Breast epithelium (tissue), 4 donors: ENCODE results near the gene DTNB. TPM values are rescaled to one million over a fixed set of nuclear protein-coding genes. Genes with fewer than 3 reads are reported as not detected.

Source experiments
- DNase-seq, 2 donors: peaks; one replicate each; pipeline ENCODE4 v3.0.0-alpha.2; 2019; ENCODE audit warnings: low spot score in 2 of 2
- H3K27ac ChIP-seq, 2 donors: fragments of 200-600 bp; sonication (generic) in 1 of 2; one replicate each; pipeline ENCODE4 v1.5.1; 2016 to 2019; ENCODE audit warnings: mild to moderate bottlenecking in 1 of 2
- H3K27me3 ChIP-seq, 2 donors: fragments of 200-600 bp; sonication (generic) in 1 of 2; one replicate each; pipeline versions ENCODE4 v1.5.1 to v1.6.0; 2017 to 2019; ENCODE audit warnings: control low read depth in 1 of 2, mild to moderate bottlenecking in 1 of 2
- H3K36me3 ChIP-seq: fragments of 200-600 bp; one replicate; pipeline ENCODE4 v1.5.1; 2019
- H3K4me1 ChIP-seq, 2 donors: fragments of 200-600 bp; sonication (generic); one replicate each; pipeline ENCODE4 v1.5.1; 2016 to 2019; ENCODE audit warnings: control low read depth in 1 of 2
- H3K4me3 ChIP-seq, 3 donors: fragments of 200-600 bp; sonication (generic); 1 replicate in 2 of 3; 2 replicates in 1 of 3; pipeline ENCODE4 v1.5.1; 2016 to 2019; ENCODE audit warnings: mild to moderate bottlenecking in 3 of 3, moderate library complexity in 2 of 3
- H3K9me3 ChIP-seq, 2 donors: fragments of 200-600 bp; sonication (generic) in 1 of 2; one replicate each; pipeline ENCODE4 v1.5.1; 2016 to 2019; ENCODE audit warnings: control low read depth in 1 of 2
- POLR2A ChIP-seq: fragments of 450-650 bp; IDR thresholded peaks from one replicate; pipeline ENCODE4 v1.6.1; 2016; ENCODE audit warnings: antibody characterized with exemption, mild to moderate bottlenecking, moderate library complexity
- POLR2AphosphoS5 ChIP-seq, 3 donors: sonication (generic); formaldehyde crosslinking; IDR thresholded peaks; one replicate each; pipeline ENCODE4 v1.6.1; 2017; ENCODE audit warnings: antibody characterized with exemption in 3 of 3
- intact Hi-C: fragments of 100-400 bp; cut with DNase I; formaldehyde crosslinking; loops from one replicate; pipeline ENCODE4 v1.15.1; 2023; ENCODE audit warnings: low total_unique reads
- total RNA-seq, 3 donors: library from RNA; depleted of rRNA; stranded (reverse); fragments of >200 nt; gene quantifications; one replicate each; pipeline ENCODE4 v1.1.0, GENCODE V29; 2016
- TF ChIP-seq, protein P1 (sequence below), 3 donors: fragments of 450-650 bp; IDR thresholded peaks; one replicate each; pipeline ENCODE4 v1.5.1; 2016 to 2017; ENCODE audit warnings: antibody characterized with exemption in 3 of 3, mild to moderate bottlenecking in 3 of 3, moderate library complexity in 3 of 3

DTNB gene
- total RNA-seq, 3 donors from 2014 or later, result 7.8 to 63.4 (median 44.9) TPM

DNA sequence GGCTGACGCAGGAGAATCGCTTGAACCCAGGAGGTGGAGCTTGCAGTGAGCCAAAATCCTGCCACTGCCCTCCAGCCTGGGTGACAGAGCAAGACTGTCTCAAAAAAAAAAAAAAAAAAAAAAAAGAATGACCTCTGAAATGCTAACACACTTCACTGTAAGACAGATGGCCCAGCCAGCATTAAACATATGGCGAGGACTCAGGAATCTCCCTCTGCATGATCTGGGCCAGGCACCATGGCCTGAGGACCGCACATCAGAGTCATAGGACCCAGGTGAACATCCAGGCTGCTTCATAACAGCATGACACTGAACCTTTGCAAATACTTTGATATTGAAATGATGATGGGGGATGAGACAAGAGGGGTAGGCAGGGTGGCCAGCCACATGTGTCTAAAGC, 275.6 kb downstream of the DTNB start:
- Histone ChIP-seq H3K36me3 (no peaks in the 10 kb centered on the region), H3K9me3 (no peaks in the 10 kb centered on the region), H3K27ac (no peak overlapping the region), H3K4me1 (no peaks in the 10 kb centered on the region), H3K4me3 (no peak overlapping the region), H3K27me3 (no peaks in the 10 kb centered on the region)
- intact Hi-C loops, result no loop called here
- TF ChIP-seq POLR2A (no peak), POLR2AphosphoS5 (IDR thresholded peaks at IDR 0.05) (no peak)
- TF ChIP-seq, protein P1, sequence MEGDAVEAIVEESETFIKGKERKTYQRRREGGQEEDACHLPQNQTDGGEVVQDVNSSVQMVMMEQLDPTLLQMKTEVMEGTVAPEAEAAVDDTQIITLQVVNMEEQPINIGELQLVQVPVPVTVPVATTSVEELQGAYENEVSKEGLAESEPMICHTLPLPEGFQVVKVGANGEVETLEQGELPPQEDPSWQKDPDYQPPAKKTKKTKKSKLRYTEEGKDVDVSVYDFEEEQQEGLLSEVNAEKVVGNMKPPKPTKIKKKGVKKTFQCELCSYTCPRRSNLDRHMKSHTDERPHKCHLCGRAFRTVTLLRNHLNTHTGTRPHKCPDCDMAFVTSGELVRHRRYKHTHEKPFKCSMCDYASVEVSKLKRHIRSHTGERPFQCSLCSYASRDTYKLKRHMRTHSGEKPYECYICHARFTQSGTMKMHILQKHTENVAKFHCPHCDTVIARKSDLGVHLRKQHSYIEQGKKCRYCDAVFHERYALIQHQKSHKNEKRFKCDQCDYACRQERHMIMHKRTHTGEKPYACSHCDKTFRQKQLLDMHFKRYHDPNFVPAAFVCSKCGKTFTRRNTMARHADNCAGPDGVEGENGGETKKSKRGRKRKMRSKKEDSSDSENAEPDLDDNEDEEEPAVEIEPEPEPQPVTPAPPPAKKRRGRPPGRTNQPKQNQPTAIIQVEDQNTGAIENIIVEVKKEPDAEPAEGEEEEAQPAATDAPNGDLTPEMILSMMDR (IDR thresholded peaks at IDR 0.05), result no peak
- DNase-seq, result no peak

DNA sequence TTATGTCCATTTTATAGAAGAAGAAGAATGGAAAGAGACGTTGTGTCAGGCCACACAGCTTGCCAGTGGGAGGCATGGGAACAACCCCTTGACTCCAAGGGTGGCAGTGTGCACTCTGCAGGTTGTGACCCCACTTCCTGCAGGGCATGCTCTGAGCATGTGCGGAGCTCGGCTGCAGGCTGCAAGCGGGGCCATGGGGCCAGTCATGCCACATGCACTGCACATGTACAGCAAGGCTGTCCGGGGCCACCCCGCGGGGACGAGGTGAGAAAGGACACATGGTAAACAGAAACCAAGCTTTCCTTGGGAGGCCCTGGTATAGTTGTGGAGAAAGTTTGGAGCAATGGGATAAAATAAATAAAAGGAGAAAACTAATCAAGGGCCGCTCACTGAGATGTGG, 284.2 kb downstream of the DTNB start:
- no peak for DNase-seq

DNA sequence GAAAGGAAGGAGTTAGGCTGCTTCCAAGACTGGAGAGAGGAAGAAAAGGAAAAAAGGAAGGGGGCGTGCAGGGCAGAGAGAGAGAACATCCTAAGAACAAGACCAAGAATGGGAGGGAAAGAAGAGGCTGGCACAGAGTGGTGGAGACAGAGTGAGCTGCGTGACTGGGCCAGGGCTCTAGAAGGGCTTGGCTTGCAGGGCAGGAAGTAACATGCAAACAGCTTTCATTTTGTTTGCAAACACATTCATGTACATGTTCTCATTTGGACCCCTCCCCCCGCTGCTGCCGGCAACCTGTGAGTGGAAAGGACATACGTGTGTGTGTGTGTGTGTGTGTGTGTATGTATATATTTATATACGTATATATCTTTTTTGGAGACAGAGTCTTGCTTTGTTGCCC, 284.9 kb downstream of the DTNB start:
- intact Hi-C loops, result no loop called here
- Histone ChIP-seq H3K27me3 (no peaks in the 10 kb centered on the region), H3K4me1 (no peaks in the 10 kb centered on the region), H3K36me3 (no peaks in the 10 kb centered on the region), H3K27ac (no peak overlapping the region), H3K4me3 (no peak overlapping the region), H3K9me3 (no peaks in the 10 kb centered on the region)
- TF ChIP-seq POLR2A, result no peak
- TF ChIP-seq POLR2AphosphoS5 (IDR thresholded peaks at IDR 0.05), result no peak
- TF ChIP-seq, protein P1 (IDR thresholded peaks at IDR 0.05), result no peak
- no peak for DNase-seq

More for the DNA sequence above, 284.2 kb downstream of the DTNB start:
- intact Hi-C loops, result no loop called here
- no peaks in the 10 kb centered on the region for H3K27me3 ChIP-seq
- TF ChIP-seq, protein P1 (IDR thresholded peaks at IDR 0.05), result no peak
- TF ChIP-seq POLR2A (no peak), POLR2AphosphoS5 (IDR thresholded peaks at IDR 0.05) (no peak)
- no peak overlapping the region for H3K4me3 ChIP-seq
- no peaks in the 10 kb centered on the region for H3K9me3 ChIP-seq
- H3K27ac ChIP-seq, result no peak overlapping the region
- no peaks in the 10 kb centered on the region for H3K36me3 ChIP-seq
- H3K4me1 ChIP-seq, result no peaks in the 10 kb centered on the region

DNA sequence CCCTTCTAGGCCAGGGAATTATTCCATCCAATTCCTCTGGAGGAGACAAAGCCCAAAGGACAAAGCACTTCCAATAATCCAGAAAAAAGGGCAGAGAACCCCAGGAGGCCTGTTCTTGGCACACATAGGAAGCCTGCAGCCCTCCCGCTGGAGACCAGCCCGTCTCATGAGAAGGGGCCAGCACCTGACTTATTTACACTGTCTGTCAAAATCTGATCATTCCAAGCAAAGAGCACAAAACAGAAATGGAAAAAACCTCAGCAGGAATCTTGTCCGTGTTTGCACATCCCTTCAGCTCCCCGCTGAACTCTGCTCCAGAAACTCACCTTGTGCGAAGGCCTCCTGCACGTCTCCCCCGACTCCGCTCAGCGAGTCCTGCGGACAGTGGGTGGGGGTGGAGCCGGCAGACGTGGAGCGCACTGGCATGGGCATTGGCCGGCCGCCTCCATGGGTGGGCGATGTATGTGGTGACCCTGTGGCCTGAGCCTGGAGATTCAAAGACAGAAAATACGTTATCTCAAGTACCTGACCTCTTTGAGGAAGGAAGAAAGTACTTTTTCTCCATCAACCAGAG, 285.4 kb downstream of the DTNB start:
- no peak overlapping the region for H3K4me3 ChIP-seq
- no peaks in the 10 kb centered on the region for H3K9me3 ChIP-seq
- no peak for TF ChIP-seq POLR2A
- no peak for TF ChIP-seq POLR2AphosphoS5 (IDR thresholded peaks at IDR 0.05)
- TF ChIP-seq, protein P1 (IDR thresholded peaks at IDR 0.05), result no peak
- H3K4me1 ChIP-seq, result no peaks in the 10 kb centered on the region
- intact Hi-C loops, result no loop called here
- no peak overlapping the region for H3K27ac ChIP-seq
- no peaks in the 10 kb centered on the region for H3K36me3 ChIP-seq
- DNase-seq, result no peak
- H3K27me3 ChIP-seq, result no peaks in the 10 kb centered on the region

DNA sequence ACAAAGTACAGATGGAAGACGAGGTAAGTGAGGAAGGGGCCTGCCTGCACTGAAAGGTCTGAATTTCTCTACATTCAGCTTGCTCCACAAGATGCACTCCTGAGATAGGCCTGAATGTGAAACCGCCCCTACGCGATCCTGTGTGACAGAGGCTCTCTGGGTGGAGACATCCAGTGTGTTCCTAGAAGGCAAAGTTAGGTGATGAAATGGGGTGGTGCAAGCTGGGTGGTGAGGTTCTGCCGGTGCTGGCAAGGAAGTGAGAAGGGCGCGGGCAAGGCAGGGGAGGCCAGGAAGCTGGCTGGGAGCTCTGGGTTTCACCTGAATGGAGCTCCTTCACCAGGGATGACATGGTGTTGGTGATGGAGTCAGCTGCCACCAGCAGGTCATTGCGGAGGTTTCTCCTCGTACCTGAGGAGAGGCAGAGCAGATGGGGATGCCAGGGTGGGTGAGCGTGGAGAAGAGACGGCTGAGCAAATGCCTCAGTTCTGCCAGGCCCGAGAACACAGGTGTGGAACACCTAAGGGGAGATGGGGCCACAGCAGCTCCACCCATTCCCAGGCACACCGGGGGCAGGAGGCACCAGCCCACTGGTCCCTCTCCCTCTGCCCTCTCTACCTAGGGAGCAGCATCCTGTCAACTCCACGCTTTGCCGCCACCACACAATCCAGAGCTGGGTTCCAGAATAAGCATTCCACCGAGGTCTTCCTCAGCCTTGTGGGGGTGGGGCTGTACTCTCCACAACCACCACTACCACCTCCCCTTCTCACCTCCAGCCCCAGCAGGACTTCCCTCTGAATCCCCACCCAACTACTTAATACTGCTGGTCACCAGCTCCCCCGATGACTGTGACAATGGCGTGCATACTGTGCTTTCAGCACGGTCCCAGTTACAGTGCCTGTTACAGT, 286.2 kb downstream of the DTNB start:
- Histone ChIP-seq H3K9me3 (no peaks in the 10 kb centered on the region), H3K4me3 (no peak overlapping the region), H3K4me1 (no peaks in the 10 kb centered on the region), H3K27ac (no peak overlapping the region), H3K36me3 (no peaks in the 10 kb centered on the region), H3K27me3 (no peaks in the 10 kb centered on the region)
- intact Hi-C loops, result no loop called here
- DNase-seq, result no peak
- TF ChIP-seq POLR2AphosphoS5 (IDR thresholded peaks at IDR 0.05) (no peak), POLR2A (no peak)
- TF ChIP-seq, protein P1 (IDR thresholded peaks at IDR 0.05), result no peak
